Retinal pigment epithelial cell (primary cell): ENCODE data around the gene RANBP3.

Experiments
- DNase-seq: peaks from one replicate; pipeline ENCODE4 v3.0.0-alpha.2; 2010; ENCODE audit warnings: low read depth
- H3K4me3 ChIP-seq: 2 replicates; pipeline ENCODE4 v1.5.1; 2011; ENCODE audit warnings: mild to moderate bottlenecking, low read length, control low read depth, moderate library complexity
- CTCF ChIP-seq: conservative IDR thresholded peaks from 2 replicates; pipeline ENCODE4 v1.5.1; 2011; ENCODE audit warnings: low read depth, low read length, control low read depth, inconsistent platforms

Gene RANBP3

GRCh38 chr19:6005321-6006069, 27.6 kb upstream of the RANBP3 start:
- H3K4me3 ChIP-seq: no peak overlapping the region
- no peak for TF ChIP-seq CTCF
- DNase-seq: no peak

GRCh38 chr19:6003976-6004375, 26.0 kb upstream of the RANBP3 start:
- TF ChIP-seq CTCF: no peak
- no peak for DNase-seq
- H3K4me3 ChIP-seq: no peak overlapping the region

GRCh38 chr19:6002591-6002990, 24.7 kb upstream of the RANBP3 start:
- DNase-seq: no peak
- no peak for TF ChIP-seq CTCF
- H3K4me3 ChIP-seq: no peak overlapping the region

- no peak for TF ChIP-seq CTCF
- no peak for DNase-seq
- H3K4me3 ChIP-seq: no peak overlapping the region
Observed at GRCh38 chr19:6000228-6000847, 22.4 kb upstream of the RANBP3 start.

- DNase-seq: no peak
- no peak overlapping the region for H3K4me3 ChIP-seq
- TF ChIP-seq CTCF: no peak
Observed at GRCh38 chr19:5999693-6000092, 21.8 kb upstream of the RANBP3 start.

GRCh38 chr19:5997371-5997770, 19.4 kb upstream of the RANBP3 start:
- no peak for DNase-seq
- peak; percentile 27 for TF ChIP-seq CTCF
- H3K4me3 ChIP-seq: no peak overlapping the region
